ENCODE measurements around the gene INTS1. TPM values are rescaled to one million over a fixed set of nuclear protein-coding genes. Genes with fewer than 3 reads are reported as not detected.

Gene INTS1
- total RNA-seq, 1 experiment from 2014 or later, result 161 TPM

- TF ChIP-seq, protein P1, sequence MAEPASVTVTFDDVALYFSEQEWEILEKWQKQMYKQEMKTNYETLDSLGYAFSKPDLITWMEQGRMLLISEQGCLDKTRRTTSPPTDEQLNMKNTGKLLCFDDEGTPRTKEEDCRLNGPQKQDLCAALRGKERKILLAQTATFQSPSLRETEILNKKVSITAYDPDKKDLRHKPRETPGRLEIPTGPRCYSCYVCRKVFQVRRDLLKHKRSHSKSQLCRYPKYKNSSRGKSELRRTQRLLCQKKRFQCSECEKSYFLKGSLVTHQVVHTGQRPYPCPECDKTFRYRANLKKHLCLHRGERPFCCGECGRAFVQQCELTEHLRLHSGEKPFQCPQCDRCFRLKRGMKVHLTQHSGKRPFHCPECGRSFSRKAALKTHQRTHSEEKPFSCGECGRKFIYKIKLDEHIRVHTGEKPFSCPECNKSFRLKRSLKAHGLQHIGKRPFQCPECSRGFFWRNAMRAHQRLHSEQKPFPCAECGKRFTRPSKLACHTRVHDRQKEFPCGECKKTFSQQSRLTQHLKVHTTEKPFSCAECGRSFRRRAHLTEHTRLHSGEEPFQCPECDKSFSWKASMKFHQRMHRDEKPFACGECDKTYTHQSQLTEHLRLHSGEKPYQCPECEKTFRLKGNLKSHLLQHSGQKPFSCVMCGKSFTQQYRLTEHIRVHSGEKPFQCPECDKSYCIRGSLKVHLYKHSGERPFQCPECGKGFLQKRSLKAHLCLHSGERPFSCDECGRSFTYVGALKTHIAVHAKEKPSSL (CRISPR knock-in tag; conservative IDR thresholded peaks at IDR 0.05), result no peak
These were observed 22.9 kb downstream of the INTS1 start (continued) for GRCh38 chr7:1481300-1481699.

- no peaks in the 10 kb centered on the region for H3K4me1 Mint-ChIP-seq
- no peaks in the 10 kb centered on the region for H3K9me3 Mint-ChIP-seq
- TF ChIP-seq, protein P2, sequence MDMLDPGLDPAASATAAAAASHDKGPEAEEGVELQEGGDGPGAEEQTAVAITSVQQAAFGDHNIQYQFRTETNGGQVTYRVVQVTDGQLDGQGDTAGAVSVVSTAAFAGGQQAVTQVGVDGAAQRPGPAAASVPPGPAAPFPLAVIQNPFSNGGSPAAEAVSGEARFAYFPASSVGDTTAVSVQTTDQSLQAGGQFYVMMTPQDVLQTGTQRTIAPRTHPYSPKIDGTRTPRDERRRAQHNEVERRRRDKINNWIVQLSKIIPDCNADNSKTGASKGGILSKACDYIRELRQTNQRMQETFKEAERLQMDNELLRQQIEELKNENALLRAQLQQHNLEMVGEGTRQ (CRISPR knock-in tag; IDR thresholded peaks at IDR 0.05), result no peak
- TF ChIP-seq, protein P3, sequence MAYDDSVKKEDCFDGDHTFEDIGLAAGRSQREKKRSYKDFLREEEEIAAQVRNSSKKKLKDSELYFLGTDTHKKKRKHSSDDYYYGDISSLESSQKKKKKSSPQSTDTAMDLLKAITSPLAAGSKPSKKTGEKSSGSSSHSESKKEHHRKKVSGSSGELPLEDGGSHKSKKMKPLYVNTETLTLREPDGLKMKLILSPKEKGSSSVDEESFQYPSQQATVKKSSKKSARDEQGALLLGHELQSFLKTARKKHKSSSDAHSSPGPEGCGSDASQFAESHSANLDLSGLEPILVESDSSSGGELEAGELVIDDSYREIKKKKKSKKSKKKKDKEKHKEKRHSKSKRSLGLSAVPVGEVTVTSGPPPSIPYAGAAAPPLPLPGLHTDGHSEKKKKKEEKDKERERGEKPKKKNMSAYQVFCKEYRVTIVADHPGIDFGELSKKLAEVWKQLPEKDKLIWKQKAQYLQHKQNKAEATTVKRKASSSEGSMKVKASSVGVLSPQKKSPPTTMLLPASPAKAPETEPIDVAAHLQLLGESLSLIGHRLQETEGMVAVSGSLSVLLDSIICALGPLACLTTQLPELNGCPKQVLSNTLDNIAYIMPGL (CRISPR knock-in tag; IDR thresholded peaks at IDR 0.05), result no peak
- TF ChIP-seq ELF4 (CRISPR knock-in tag; IDR thresholded peaks at IDR 0.05; ENCODE audit: low read depth), result no peak
- ChIA-PET CTCF (no interaction called here), POLR2A (no interaction called here)
- H3K27ac Mint-ChIP-seq, result no peak overlapping the region
- ATAC-seq (peak; percentile 43), DNase-seq (ENCODE audit: low spot score) (no peak)
- H3K36me3 Mint-ChIP-seq, result peaks cover 1% of the 10 kb centered on the region; the same call in 1 of the 2 replicates
- no peaks in the 10 kb centered on the region for H3K27me3 Mint-ChIP-seq (ENCODE audit: low read depth)
- no peak overlapping the region for H3K4me3 Mint-ChIP-seq
These were observed 23.5 kb downstream of the INTS1 start for GRCh38 chr7:1480670-1481069.

- no peaks in the 10 kb centered on the region for H3K9me3 Mint-ChIP-seq
- ChIA-PET CTCF (interaction anchor here (0.5 kb wide), 1 partner anchor 111 kb away, joined by 3 read pairs; no protein-coding TSS in a partner anchor), POLR2A (interaction anchor here (1.3 kb wide), 1 partner anchor 16 kb away, joined by 3 read pairs; no protein-coding TSS in a partner anchor)
- H3K4me1 Mint-ChIP-seq, result no peaks in the 10 kb centered on the region
- no peak overlapping the region for H3K27ac Mint-ChIP-seq
- DNase-seq (ENCODE audit: low spot score), result no peak
- H3K4me3 Mint-ChIP-seq, result no peak overlapping the region
- ATAC-seq, result no peak
- peaks cover 4% of the 10 kb centered on the region for H3K36me3 Mint-ChIP-seq
- H3K27me3 Mint-ChIP-seq (ENCODE audit: low read depth), result no peaks in the 10 kb centered on the region
- TF ChIP-seq CDX4 (CRISPR knock-in tag; IDR thresholded peaks at IDR 0.05; ENCODE audit: borderline replicate concordance) (no peak), USF1 (CRISPR knock-in tag; IDR thresholded peaks at IDR 0.05) (no peak), SOX15 (CRISPR knock-in tag; IDR thresholded peaks at IDR 0.05) (no peak), MXD4 (CRISPR knock-in tag; IDR thresholded peaks at IDR 0.05; ENCODE audit: borderline replicate concordance) (no peak), ATF1 (CRISPR knock-in tag; IDR thresholded peaks at IDR 0.05) (no peak), TCF7 (CRISPR knock-in tag; IDR thresholded peaks at IDR 0.05; ENCODE audit: low read depth) (no peak), CBFB (CRISPR knock-in tag; IDR thresholded peaks at IDR 0.05; ENCODE audit: low read depth) (no peak), HMGA2 (CRISPR knock-in tag; IDR thresholded peaks at IDR 0.05) (no peak), SP1 (CRISPR knock-in tag; conservative IDR thresholded peaks at IDR 0.05) (no peak), OVOL2 (CRISPR knock-in tag; IDR thresholded peaks at IDR 0.05; ENCODE audit: borderline replicate concordance) (no peak), ZNF423 (CRISPR knock-in tag; IDR thresholded peaks at IDR 0.05) (no peak), GTF2I (CRISPR knock-in tag; conservative IDR thresholded peaks at IDR 0.05) (no peak)
- TF ChIP-seq, protein P4, sequence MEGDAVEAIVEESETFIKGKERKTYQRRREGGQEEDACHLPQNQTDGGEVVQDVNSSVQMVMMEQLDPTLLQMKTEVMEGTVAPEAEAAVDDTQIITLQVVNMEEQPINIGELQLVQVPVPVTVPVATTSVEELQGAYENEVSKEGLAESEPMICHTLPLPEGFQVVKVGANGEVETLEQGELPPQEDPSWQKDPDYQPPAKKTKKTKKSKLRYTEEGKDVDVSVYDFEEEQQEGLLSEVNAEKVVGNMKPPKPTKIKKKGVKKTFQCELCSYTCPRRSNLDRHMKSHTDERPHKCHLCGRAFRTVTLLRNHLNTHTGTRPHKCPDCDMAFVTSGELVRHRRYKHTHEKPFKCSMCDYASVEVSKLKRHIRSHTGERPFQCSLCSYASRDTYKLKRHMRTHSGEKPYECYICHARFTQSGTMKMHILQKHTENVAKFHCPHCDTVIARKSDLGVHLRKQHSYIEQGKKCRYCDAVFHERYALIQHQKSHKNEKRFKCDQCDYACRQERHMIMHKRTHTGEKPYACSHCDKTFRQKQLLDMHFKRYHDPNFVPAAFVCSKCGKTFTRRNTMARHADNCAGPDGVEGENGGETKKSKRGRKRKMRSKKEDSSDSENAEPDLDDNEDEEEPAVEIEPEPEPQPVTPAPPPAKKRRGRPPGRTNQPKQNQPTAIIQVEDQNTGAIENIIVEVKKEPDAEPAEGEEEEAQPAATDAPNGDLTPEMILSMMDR (IDR thresholded peaks at IDR 0.05), result no peak
- TF ChIP-seq, protein P5, sequence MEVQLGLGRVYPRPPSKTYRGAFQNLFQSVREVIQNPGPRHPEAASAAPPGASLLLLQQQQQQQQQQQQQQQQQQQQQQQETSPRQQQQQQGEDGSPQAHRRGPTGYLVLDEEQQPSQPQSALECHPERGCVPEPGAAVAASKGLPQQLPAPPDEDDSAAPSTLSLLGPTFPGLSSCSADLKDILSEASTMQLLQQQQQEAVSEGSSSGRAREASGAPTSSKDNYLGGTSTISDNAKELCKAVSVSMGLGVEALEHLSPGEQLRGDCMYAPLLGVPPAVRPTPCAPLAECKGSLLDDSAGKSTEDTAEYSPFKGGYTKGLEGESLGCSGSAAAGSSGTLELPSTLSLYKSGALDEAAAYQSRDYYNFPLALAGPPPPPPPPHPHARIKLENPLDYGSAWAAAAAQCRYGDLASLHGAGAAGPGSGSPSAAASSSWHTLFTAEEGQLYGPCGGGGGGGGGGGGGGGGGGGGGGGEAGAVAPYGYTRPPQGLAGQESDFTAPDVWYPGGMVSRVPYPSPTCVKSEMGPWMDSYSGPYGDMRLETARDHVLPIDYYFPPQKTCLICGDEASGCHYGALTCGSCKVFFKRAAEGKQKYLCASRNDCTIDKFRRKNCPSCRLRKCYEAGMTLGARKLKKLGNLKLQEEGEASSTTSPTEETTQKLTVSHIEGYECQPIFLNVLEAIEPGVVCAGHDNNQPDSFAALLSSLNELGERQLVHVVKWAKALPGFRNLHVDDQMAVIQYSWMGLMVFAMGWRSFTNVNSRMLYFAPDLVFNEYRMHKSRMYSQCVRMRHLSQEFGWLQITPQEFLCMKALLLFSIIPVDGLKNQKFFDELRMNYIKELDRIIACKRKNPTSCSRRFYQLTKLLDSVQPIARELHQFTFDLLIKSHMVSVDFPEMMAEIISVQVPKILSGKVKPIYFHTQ (CRISPR knock-in tag; IDR thresholded peaks at IDR 0.05), result no peak
These were observed 24.9 kb downstream of the INTS1 start for GRCh38 chr7:1479287-1479686.
